ENCODE results near the gene HECW1.
A peak's percentile ranks its signal among the peaks of the same experiment; 100 is the strongest.

The HECW1 gene

GRCh38 chr7:43505412-43505811 lies 393.0 kb downstream of the HECW1 start:
- Histone ChIP-seq H3K4me1 (ENCODE audit: control insufficient read depth, insufficient read depth, low read length) (no peaks in the 10 kb centered on the region), H3K27ac (ENCODE audit: extremely low read depth, low read depth, low read length) (no peak overlapping the region), H3K4me3 (ENCODE audit: low read depth, low read length) (no peak overlapping the region), H3K9me3 (ENCODE audit: control insufficient read depth, insufficient read depth, low read depth, low read length) (no peaks in the 10 kb centered on the region), H3K36me3 (ENCODE audit: control insufficient read depth in 2 of 2, insufficient read depth in 1 of 2, low read length in 2 of 2) (no peaks in the 10 kb centered on the region)
- TF ChIP-seq ZNF623 (tag by site-specific recombination; IDR thresholded peaks at IDR 0.05), result peak; percentile 92
- TF ChIP-seq, protein P1, sequence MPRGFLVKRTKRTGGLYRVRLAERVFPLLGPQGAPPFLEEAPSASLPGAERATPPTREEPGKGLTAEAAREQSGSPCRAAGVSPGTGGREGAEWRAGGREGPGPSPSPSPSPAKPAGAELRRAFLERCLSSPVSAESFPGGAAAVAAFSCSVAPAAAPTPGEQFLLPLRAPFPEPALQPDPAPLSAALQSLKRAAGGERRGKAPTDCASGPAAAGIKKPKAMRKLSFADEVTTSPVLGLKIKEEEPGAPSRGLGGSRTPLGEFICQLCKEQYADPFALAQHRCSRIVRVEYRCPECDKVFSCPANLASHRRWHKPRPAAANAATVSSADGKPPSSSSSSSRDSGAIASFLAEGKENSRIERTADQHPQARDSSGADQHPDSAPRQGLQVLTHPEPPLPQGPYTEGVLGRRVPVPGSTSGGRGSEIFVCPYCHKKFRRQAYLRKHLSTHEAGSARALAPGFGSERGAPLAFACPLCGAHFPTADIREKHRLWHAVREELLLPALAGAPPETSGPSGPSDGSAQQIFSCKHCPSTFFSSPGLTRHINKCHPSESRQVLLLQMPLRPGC (tag by site-specific recombination; IDR thresholded peaks at IDR 0.05), result no peak
- ChIA-PET CTCF (interaction anchor here (0.6 to 1.1 kb wide), 2 partner anchors 40 to 1586 kb away, joined by 3 read pairs; no protein-coding TSS in a partner anchor), POLR2A (no interaction called here)

- Histone ChIP-seq H3K4me3 (ENCODE audit: low read depth, low read length) (no peak overlapping the region), H3K4me1 (ENCODE audit: control insufficient read depth, insufficient read depth, low read length) (no peaks in the 10 kb centered on the region), H3K27ac (ENCODE audit: extremely low read depth, low read depth, low read length) (no peak overlapping the region), H3K36me3 (ENCODE audit: control insufficient read depth in 2 of 2, insufficient read depth in 1 of 2, low read length in 2 of 2) (no peaks in the 10 kb centered on the region), H3K9me3 (ENCODE audit: control insufficient read depth, insufficient read depth, low read depth, low read length) (no peaks in the 10 kb centered on the region)
- TF ChIP-seq REST (tag by site-specific recombination; IDR thresholded peaks at IDR 0.05) (no peak), ZBTB1 (tag by site-specific recombination; IDR thresholded peaks at IDR 0.05) (no peak), ZFHX2 (tag by site-specific recombination; conservative IDR thresholded peaks at IDR 0.05) (peak; percentile 48), GLIS1 (tag by site-specific recombination; IDR thresholded peaks at IDR 0.05) (0 out of 2 replicates have a peak, but pooled peaks have one; percentile 15), ZNF302 (tag by site-specific recombination; IDR thresholded peaks at IDR 0.05; ENCODE audit: low read depth) (no peak), ZNF791 (tag by site-specific recombination; IDR thresholded peaks at IDR 0.05) (no peak), ZNF248 (tag by site-specific recombination; IDR thresholded peaks at IDR 0.05) (no peak), ZNF157 (tag by site-specific recombination; IDR thresholded peaks at IDR 0.05) (no peak), ZNF324 (tag by site-specific recombination; IDR thresholded peaks at IDR 0.05) (no peak), ZNF416 (tag by site-specific recombination; IDR thresholded peaks at IDR 0.05) (no peak), ZNF473 (tag by site-specific recombination; IDR thresholded peaks at IDR 0.05) (no peak), ATF2 (tag by site-specific recombination; IDR thresholded peaks at IDR 0.05; ENCODE audit: low read depth) (0 out of 2 replicates have a peak, but pooled peaks have one; percentile 19)
- TF ChIP-seq, protein P2, sequence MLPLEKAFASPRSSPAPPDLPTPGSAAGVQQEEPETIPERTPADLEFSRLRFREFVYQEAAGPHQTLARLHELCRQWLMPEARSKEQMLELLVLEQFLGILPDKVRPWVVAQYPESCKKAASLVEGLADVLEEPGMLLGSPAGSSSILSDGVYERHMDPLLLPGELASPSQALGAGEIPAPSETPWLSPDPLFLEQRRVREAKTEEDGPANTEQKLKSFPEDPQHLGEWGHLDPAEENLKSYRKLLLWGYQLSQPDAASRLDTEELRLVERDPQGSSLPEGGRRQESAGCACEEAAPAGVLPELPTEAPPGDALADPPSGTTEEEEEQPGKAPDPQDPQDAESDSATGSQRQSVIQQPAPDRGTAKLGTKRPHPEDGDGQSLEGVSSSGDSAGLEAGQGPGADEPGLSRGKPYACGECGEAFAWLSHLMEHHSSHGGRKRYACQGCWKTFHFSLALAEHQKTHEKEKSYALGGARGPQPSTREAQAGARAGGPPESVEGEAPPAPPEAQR (tag by site-specific recombination; IDR thresholded peaks at IDR 0.05), result no peak
- ChIA-PET POLR2A (no interaction called here), CTCF (interaction anchor here (0.6 to 1.1 kb wide), 4 partner anchors 12 to 80 kb away, joined by 3 to 4 read pairs (median 3); no protein-coding TSS in a partner anchor)
Measured at GRCh38 chr7:43506460-43506859, 394.0 kb downstream of the HECW1 start.
